Astrocyte (in vitro differentiated cells and primary cell): ENCODE data around the gene USP15.

Experiments
- CTCF ChIP-seq: IDR thresholded peaks from 2 replicates; pipeline ENCODE4 v1.5.1; 2011; ENCODE audit warnings: low read depth, mild to moderate bottlenecking, inconsistent platforms, low read length, moderate library complexity; ENCODE audit not compliant: insufficient read depth
- EZH2 ChIP-seq: IDR thresholded peaks from 2 replicates; pipeline ENCODE4 v1.6.1; 2012; ENCODE audit warnings: mild to moderate bottlenecking, low read length, inconsistent platforms; ENCODE audit not compliant: insufficient read depth

- TF ChIP-seq CTCF (no peak), EZH2 (no peak)
Measured at GRCh38 chr12:62291864-62292760, 31.9 kb downstream of the USP15 start.
